ENCODE measurements around the gene TNNI2. TPM values are rescaled to one million over a fixed set of nuclear protein-coding genes. Genes with fewer than 3 reads are reported as not detected.

Gene TNNI2
- total and polyA plus RNA-seq, 10 of the 15 experiments (the other 5 are each of a cell fraction or from before 2014, with no cell fraction given) = 0.14 to 0.79 (median 0.37) TPM; not detected in 4

DNA sequence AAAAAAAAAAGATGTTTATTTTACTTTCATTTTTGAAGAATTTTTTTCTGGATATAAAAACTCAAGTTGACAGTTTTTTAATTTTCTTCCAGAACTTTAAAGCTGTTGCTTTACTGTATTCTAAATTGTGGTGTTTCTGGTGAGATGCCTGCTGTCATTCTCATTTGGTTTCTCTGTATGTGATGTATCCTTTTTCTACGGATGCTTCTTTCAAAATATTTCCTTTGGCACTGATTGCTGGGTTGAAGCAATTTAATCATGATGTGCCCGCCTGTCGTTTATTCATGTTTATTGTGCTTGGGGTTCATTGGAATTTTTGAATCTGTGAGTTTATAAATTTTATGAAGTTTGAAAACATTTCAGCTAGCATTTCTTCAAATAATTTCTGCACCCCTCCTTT, 45.7 kb upstream of the TNNI2 start:
- CTCF ChIA-PET = interaction anchor here (0.6 kb wide), 2 partner anchors 211 to 555 kb away, joined by 3 read pairs; no protein-coding TSS in a partner anchor
- TF ChIP-seq EED (IDR thresholded peaks at IDR 0.05; ENCODE audit: low read depth) (no peak), BHLHE40 (IDR thresholded peaks at IDR 0.05; ENCODE audit: borderline replicate concordance in 1 of 2, low read depth in 2 of 2, low read length in 1 of 2) (no peak), RELA (IDR thresholded peaks at IDR 0.05; ENCODE audit: borderline replicate concordance, partially characterized antibody) (no peak), GABPA (IDR thresholded peaks at IDR 0.05; ENCODE audit: low read depth) (no peak), EGR1 (IDR thresholded peaks at IDR 0.05; ENCODE audit: borderline replicate concordance in 1 of 2, low read depth in 2 of 2, low read length in 2 of 2) (no peak), NFIC (IDR thresholded peaks at IDR 0.05; ENCODE audit: low read depth, low read length) (no peak), NBN (IDR thresholded peaks at IDR 0.05) (no peak)
- TF ChIP-seq, protein P1, sequence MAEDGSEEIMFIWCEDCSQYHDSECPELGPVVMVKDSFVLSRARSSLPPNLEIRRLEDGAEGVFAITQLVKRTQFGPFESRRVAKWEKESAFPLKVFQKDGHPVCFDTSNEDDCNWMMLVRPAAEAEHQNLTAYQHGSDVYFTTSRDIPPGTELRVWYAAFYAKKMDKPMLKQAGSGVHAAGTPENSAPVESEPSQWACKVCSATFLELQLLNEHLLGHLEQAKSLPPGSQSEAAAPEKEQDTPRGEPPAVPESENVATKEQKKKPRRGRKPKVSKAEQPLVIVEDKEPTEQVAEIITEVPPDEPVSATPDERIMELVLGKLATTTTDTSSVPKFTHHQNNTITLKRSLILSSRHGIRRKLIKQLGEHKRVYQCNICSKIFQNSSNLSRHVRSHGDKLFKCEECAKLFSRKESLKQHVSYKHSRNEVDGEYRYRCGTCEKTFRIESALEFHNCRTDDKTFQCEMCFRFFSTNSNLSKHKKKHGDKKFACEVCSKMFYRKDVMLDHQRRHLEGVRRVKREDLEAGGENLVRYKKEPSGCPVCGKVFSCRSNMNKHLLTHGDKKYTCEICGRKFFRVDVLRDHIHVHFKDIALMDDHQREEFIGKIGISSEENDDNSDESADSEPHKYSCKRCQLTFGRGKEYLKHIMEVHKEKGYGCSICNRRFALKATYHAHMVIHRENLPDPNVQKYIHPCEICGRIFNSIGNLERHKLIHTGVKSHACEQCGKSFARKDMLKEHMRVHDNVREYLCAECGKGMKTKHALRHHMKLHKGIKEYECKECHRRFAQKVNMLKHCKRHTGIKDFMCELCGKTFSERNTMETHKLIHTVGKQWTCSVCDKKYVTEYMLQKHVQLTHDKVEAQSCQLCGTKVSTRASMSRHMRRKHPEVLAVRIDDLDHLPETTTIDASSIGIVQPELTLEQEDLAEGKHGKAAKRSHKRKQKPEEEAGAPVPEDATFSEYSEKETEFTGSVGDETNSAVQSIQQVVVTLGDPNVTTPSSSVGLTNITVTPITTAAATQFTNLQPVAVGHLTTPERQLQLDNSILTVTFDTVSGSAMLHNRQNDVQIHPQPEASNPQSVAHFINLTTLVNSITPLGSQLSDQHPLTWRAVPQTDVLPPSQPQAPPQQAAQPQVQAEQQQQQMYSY (CRISPR knock-in tag; IDR thresholded peaks at IDR 0.05) = no peak
- TF ChIP-seq, protein P2, sequence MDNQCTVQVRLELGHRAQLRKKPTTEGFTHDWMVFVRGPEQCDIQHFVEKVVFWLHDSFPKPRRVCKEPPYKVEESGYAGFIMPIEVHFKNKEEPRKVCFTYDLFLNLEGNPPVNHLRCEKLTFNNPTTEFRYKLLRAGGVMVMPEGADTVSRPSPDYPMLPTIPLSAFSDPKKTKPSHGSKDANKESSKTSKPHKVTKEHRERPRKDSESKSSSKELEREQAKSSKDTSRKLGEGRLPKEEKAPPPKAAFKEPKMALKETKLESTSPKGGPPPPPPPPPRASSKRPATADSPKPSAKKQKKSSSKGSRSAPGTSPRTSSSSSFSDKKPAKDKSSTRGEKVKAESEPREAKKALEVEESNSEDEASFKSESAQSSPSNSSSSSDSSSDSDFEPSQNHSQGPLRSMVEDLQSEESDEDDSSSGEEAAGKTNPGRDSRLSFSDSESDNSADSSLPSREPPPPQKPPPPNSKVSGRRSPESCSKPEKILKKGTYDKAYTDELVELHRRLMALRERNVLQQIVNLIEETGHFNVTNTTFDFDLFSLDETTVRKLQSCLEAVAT (IDR thresholded peaks at IDR 0.05) = no peak
- ATAC-seq (no peak), FAIRE-seq (no peak), DNase-seq (ENCODE audit: low read depth, low spot score) (no peak)
- H3K4me2 ChIP-seq (ENCODE audit: control insufficient read depth, insufficient read depth) = no peak overlapping the region
- intact Hi-C loops (cut with micrococcal nuclease; ENCODE audit: unreplicated experiment) (no loop called here), in situ Hi-C loops (cut with MboI) (no loop called here)
- no peak overlapping the region for H3K27ac ChIP-seq (ENCODE audit: control insufficient read depth, insufficient read depth)
- RAD21 ChIA-PET (ENCODE audit: unreplicated experiment) = no interaction called here
- H3K4me3 ChIP-seq = no peak overlapping the region
- no peaks in the 10 kb centered on the region for H3K4me1 ChIP-seq (ENCODE audit: control insufficient read depth, insufficient read depth, low read length)
- H2AFZ ChIP-seq (ENCODE audit: control insufficient read depth, low read depth, low read length) = no peak overlapping the region
- SMC1A ChIA-PET (ENCODE audit: uncharacterized antibody, unreplicated experiment) = no interaction called here
- H3K79me2 ChIP-seq (ENCODE audit: control insufficient read depth, insufficient read depth, low read length) = no peaks in the 10 kb centered on the region
- POLR2A ChIA-PET = no interaction called here
- WGBS (ENCODE audit: insufficient coverage, insufficient replicate concordance, low lambda C conversion rate, missing lambda C conversion rate) = 52% methylated on average over 3 of the region's 3 CpGs
- H3K9ac ChIP-seq (ENCODE audit: control insufficient read depth, insufficient read depth, low read length) = no peak overlapping the region
- BruUV-seq (replicated peaks) = no TSS peak
- no peaks in the 10 kb centered on the region; a peak in 2 of 4 replicates for H3K27me3 ChIP-seq (replicated peaks in 1 of 2; ENCODE audit: control insufficient read depth in 2 of 2, insufficient read depth in 2 of 2, low read length in 1 of 2)
- no peaks in the 10 kb centered on the region for H3K9me3 ChIP-seq (replicated peaks; ENCODE audit: control insufficient read depth, insufficient read depth, low read length)
- no peaks in the 10 kb centered on the region for H3K36me3 ChIP-seq (ENCODE audit: control insufficient read depth in 2 of 2, insufficient read depth in 2 of 2, low read length in 1 of 2)
- H4K20me1 ChIP-seq (ENCODE audit: control insufficient read depth, insufficient read depth) = no peaks in the 10 kb centered on the region
